ENCODE data around the gene CD1E.
"Not testable (repeated sequence)": the region's sequence is repeated elsewhere in the genome, so short reads cannot be mapped to it uniquely, and the experiment has no call there.

CD1E gene

DNA sequence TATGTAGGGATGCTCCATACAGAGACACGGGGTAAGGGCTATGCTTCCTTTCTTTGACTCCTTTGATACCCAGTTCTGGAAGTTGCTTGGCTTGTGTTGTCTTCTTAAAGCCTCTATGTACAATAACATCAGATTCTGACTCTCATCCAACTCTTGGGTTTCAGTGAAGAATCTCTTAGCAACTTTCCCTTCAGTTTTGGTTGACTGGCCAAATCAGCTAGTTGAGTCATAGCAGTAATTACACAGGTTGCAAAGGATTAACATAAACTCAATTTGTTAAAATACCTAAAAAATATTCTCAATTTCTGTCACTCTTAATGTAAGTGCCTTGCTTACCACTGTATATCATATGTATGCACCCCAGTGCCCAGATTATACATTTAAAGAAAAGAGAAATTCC is 9.2 kb downstream of the CD1E start:
- DNase-seq (ENCODE audit: low read depth): no peak

DNA sequence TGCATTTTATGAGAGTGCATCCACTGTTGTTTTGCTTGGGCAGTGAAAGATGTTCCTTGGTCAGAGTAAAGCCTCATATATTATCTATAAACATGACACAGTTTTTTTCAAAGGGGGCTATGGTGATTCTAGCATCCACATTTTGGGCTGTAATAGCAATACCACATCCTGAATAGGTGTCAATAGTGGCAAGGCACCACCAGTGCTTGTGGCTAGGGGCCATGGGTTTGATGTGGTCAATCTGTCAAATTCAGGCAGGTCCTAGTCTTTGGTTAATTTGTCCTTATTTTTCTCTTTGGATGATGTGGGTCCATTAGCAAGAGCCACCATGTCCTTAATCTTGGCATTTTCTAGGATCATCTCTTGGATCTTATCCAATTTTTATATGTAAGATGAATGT is 13.1 kb downstream of the CD1E start:
- DNase-seq (ENCODE audit: low read depth): no peak

DNA sequence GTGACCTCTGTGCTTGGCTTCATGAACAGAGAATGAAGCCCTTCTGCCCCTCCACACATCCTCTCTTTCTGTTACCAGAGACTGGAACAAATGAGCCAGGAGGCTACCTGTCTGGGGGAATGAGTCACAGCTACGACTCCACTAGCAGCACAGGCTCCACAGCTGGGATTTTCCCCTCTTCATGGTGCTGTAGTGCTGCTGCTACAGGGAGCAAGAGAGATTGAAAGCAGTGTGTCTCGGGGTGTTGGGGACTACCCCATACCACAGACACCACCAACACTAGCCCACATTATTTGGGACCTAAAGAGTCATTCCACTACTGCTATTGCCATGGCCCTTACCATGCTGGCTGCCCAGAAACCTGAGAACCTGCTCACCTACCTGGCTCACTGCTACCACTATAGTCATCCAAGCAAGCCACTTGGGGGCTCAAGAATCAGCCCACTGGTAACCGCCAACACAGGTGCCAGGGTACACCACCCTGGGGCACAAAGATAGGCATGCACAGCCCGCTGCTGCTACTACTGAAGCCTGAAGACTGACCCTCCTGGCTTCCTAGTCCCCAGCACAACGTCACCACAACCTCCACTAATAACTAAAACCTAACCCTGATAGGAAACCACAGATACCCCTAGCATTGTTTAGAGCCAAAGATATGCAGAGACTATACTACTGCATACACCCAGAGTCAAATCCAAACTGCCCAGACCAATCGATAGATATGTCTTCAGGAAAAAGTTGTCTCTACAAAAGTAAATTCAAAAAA is 17.7 kb downstream of the CD1E start:
- no peak for DNase-seq (ENCODE audit: low read depth)

DNA sequence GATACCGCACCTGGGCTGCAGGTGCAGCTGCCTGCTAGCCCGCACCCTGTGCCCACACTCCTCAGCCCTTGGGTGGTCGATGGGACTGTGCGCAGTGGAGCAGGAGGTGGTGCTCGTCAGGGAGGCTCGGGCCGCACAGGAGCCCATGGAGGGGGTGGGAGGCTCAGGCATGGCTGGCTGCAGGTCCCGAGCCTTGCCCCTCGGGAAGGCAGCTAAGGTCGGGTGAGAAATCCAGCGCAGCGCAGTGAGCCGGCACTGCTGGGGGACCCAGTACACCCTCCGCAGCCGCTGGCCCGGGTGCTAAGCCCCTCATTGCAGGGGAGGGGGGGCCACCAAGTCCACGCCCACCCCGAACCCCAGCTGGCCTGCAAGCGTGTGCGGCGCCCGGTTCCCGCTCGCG is 20.4 kb downstream of the CD1E start:
- not testable (repeated sequence) for DNase-seq (ENCODE audit: low read depth)

GRCh38 chr1:158374860-158375259 is 21.2 kb downstream of the CD1E start:
- DNase-seq (ENCODE audit: low read depth): no peak

DNA sequence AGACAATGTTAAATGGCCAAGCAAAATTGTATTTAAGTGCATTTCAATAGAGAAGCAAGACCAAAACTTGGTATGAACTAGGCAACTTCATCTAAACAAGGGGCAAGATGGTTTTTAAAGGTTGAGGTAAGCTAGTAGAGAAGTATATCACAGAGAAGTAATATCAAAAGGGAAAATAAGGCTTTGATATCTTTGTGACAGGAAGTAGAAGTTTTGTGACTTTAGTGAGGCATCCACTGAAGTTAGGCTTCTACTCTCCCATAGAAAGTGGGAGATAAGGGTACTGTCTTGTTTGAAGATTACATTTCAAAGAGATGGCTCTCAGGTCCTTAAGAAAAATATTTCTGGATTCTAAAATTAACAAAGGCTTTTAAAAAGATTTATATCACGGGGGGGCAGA is 36.6 kb downstream of the CD1E start:
- no peak for DNase-seq (ENCODE audit: low read depth)

GRCh38 chr1:158391099-158391498 is 37.4 kb downstream of the CD1E start:
- DNase-seq (ENCODE audit: low read depth): no peak

DNA sequence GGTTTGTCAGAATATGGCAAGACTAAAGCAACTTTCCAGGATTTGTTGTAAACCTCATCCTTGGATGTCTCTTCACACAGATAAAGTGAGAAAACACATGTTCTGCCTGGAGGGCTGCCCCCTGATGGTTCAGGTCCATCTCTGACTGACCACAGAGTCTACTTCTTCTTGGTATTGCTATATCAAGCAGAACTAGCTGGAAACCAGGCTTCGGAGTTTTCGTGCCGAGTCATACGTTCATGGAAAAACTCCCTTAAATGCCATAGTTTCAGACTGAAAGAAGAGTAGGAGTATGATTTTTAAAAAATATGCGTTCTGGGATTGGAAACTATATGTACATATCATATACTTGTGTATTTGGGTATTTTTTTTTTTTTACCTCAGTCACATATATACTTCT is 39.8 kb downstream of the CD1E start:
- DNase-seq (ENCODE audit: low read depth): no peak

GRCh38 chr1:158396646-158397045 is 43.0 kb downstream of the CD1E start:
- DNase-seq (ENCODE audit: low read depth): no peak

DNA sequence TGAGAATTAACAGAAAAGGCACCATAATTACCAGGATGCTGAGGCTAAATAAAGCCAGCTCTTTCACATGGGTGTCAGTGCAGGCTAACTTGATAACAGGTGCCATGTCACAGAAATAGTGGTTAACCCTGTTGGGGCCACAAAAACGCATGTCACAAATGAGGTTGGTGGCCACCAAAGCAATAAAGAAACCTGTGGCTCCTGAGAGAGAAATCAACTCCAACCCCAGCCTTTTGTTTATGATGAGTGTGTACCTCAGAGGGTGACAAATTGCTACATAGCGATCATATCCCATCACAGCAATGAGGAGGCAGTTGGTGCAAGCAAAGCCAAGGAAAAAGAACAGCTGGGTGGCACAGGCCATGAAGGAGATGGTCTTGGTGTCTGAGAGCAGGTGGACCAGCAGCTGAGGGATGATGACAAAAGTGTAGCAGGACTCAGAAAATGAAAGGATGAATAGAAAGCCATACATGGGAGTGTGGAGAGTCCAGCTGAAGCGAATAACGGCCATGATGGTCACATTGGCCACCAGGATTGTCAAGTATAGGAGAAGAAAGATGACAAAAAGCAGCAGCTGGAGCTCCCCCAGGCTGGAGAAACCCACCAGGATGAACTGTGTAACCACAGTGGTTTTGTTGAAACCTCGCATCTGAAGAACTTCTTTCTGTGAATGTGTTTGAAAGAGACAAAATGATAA is 45.3 kb downstream of the CD1E start, which contains the start of gene OR10T2:
Gene OR10T2 (minus strand): TSS at position 649 of the 697 bp plus-strand sequence. CDS start 0 bp downstream, at position 649.
- no peak for DNase-seq (ENCODE audit: low read depth)

GRCh38 chr1:158400871-158401270 is 47.2 kb downstream of the CD1E start:
- DNase-seq (ENCODE audit: low read depth): no peak

GRCh38 chr1:158407092-158407491 is 53.4 kb downstream of the CD1E start:
- no peak for DNase-seq (ENCODE audit: low read depth)

Data from GM04503 (cell line).